NCI-H524 (cell line): Measurements from ENCODE around the gene DNM2.
A peak's percentile ranks its signal among the peaks of the same experiment; 100 is the strongest.
"Not testable (repeated sequence)": the region's sequence is repeated elsewhere in the genome, so short reads cannot be mapped to it uniquely, and the experiment has no call there.

Experiments used
- DNase-seq, 2 experiments: peaks; one replicate each; lab custom pipeline; 2025; lab: John Stamatoyannopoulos, UW

Gene DNM2

DNA sequence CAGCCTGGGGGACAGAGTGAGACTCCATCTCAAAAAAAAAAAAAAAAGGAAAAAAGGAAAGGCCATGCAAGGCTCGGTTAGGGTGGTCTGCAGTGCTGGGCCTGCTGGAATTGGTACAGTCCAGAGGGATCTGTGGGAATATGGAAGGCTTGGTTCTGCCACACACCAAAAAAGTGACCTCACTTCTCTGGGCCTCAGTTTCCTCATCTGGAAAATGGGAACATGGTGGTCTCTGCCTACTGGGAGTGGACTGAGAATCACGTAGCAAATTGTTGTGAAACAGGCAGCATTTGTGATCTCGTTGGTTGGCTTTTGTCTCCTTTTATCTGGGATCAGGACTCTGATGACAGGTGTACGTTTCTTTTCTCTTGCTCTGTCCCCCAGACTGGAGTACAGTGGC is 7.5 kb downstream of the DNM2 start:
- no peak for DNase-seq

DNA sequence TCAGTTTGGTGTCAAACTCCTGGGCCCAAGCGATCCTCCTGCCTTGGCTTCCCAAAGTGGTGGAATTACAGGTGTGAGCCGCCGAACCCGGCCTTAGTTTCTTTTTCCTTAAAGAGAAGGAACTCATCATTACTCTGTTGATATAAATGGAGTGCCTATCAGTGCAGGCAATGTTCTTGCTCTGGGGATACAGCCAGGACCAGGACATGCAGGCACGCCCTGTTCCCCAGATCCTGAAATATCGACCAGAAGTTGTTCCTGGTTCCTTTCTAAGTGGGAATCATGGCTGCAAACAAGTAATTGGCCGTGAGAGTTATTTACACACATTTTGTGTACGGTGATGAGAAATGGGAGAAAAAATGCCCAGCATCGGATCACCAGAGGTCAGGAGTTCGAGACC is 8.4 kb downstream of the DNM2 start:
- DNase-seq = no peak

DNA sequence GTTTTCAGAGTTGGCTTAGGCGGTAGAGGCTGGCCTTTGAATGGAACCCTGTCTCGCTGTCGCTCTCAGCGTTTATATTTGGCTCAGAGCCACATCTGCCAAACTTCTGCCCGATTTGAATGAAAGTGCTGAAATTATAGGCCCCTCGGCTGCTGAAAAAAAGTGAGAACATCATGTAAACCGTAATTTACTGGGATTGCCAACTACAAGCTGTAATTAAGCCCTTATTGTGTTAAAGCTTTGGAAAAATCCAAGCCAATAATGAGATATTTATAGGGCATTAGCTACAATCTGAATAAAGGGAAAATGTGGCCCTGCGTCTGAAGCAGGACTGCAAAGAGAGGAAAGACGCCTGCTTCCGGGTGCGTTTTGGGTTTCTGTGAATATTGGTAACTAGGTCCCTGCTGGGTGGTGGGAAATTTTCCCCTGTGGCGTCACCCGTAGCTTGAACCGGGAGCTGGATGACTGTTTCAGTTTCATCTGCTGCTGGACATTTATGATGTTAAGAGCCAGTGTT is 9.9 kb downstream of the DNM2 start:
- DNase-seq = no peak

DNA sequence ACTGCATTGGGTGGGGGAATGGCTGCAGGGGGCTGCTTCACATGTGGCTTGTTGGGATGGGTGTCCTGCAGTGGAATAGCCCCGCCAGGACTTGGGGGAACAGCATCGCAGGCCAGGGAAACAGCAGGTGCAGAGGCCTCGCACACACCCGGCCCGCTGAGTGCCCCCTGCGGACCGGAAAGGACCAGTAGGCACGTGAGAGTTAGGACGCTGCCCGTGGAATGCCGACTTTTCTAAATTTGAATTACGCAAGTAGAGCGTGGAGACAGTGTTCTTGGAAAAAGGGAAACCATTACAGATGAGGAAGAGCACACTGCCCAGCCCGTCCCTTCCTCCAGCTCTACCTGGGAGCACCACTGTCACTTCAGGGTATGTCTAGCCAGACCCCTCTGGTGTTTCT is 11.5 kb downstream of the DNM2 start:
- DNase-seq = no peak

DNA sequence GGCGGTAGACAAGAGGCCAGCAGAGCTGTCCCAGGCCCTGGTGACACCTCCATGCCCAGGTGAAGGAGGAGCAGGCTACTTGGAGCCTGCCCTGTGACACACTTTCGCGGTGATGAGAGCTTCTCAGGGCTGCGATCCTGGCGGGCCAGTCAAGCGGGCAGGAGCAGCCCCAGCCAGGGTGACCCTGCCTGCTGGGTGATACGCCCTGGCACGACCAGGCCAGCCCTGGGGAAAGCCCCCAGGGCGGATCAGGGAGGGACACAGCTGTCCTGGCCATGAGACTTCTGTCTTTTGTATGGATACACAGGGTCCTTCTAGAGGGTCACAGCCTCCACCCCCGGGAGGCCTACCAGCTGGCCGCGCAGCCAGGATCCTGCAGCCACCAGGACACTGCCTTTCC is 13.1 kb downstream of the DNM2 start:
- DNase-seq = no peak

DNA sequence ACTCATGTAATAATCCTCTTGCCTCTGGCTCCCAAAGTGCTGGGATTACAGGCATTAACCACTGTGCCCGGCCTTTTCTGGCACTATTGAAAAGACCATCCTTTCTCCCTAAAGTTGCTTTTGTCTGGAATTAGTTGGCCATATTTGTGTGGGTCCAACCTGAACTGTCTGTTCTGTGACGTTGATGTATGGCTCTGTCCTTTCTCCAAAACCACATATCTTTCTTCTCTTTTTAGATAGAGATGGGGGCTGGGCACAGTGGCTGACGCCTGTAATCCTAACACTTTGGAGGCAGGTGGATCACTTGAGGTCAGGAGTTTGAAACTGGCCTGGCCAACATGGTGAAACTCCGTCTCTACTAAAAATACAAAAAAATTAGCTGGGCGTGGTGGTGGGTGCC is 17.9 kb downstream of the DNM2 start:
- DNase-seq = no peak

DNA sequence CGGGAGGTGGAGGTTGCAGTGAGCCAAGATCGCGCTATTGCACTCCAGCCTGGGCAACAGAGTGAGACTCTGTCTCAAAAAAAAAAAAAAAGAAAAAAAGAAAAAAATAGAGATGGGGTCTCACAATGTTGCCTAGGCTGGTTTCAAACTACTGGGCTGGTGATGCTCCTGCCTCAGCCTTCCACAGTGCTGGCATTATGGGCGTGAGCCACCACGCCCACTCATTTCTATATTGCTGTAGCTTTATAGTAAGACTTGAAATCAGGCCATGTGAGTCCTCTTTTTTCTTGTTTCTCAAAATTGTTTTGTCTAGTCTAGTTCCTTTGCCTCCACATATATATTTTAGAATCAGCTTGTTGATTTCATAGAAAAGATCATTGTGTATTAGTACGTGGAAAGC is 18.3 kb downstream of the DNM2 start:
- DNase-seq = no peak

DNA sequence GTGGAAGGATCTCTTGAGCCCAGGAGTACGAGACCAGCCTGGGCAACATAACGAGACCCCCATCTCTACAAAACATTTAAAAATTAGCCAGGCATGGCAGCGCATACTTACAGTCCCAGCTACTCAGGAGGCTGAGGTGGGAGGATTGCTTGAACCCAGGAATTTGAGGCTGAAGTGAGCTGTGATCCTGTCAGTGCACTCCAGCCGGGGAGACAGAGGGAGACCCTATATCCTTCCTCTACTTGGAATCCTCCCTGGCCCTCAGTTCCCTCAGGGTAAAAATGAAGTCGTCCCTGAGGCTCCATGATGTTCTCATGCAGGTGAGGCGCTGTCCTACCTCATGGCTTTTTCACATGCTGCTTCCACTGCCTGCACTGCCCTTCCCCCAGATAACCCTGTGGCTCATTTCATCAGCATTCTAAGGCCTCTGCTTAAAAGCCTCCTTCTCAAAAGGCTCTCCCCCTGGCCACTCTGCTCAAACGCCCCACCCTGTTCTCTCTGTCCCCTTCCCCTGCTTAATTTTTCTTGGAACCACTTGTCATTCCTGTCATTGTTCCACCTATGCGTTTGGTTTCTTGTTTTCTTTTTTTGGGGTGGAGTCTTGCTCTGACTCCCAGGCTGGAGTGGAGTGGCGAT is 19.2 kb downstream of the DNM2 start:
- no peak for DNase-seq

DNA sequence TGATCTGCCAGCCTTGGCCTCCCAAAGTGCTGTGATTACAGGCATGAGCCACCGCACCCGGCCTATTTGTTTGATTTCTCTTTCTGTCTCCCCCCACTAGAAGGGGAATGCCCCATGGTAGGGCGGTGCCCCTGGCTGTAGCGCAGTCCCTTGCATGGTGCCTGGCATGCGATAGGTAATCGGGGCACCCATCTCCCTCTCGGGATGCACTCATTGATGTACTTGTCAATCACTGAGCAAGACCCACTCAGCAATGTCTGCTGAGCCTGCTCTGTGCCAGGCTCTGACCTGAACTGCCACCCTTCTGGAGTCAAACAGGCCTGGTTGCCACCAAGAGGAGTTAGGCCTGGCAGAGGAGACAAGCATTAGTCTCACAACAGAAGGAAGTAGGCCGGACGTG is 19.8 kb downstream of the DNM2 start:
- no peak for DNase-seq

DNA sequence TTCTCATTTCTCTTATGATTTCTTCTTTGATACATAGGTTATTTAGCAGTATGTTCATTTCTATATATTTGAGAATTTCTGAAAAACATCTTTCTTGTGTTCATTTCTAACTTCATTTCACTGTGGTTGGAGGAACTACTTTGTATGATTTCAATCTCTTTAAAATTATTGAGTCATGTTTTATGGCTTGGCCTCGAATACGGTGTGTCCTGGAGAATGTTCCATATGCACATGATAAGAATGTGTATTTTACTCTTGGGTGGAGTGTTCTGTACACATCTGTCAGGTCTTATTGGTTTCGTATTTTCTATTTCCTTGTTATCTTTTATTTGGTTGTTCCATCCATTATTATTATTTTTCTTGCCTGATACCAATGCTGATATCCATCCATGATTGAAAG is 22.9 kb downstream of the DNM2 start:
- DNase-seq = no peak

DNA sequence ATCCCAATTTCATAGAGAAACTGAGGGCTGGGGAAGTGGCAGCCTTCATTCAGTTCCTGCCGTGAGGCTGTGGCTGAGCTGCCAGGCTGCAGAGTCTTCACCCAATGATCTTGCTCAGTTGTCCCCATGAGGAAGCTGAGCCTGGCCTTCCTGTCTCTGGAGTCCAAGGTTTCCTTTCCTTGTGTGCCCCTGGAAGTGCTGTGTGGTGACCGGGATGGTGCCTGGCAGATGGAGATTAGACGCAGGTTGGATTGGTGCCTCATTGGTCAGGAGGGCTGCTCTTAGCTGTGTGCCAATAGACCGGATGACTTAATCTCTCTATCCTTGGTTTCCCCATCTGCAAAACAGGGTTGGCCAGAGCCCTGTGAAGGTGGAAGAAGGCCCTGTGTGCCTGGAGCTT is 24.6 kb downstream of the DNM2 start:
- no peak for DNase-seq

DNA sequence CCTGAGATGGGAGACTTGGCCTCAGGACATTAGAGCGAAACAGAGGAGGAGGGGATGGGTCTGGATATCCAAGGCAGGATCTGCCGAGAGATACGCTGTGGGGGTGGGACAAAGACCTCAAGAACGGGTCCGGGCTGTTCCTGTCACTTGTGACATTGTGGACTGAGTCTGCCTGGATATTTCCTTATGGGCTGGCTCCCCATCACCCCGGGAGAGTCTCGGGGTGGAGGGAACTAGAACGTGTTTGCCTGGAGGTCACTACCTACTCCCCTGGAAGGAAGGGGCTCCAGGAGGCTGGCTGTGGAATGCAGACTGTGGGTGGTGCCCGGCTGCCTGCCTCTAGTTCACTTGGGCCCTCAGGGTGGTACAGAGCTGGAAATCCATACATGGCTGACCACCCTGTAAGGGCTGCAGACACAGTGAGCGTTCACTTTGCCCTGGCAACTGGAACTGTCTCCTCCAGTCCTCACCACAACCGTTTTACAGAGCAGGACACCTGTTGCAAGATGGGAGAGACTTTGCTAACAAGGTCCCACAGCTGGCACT is 26.4 kb downstream of the DNM2 start:
- no peak for DNase-seq

DNA sequence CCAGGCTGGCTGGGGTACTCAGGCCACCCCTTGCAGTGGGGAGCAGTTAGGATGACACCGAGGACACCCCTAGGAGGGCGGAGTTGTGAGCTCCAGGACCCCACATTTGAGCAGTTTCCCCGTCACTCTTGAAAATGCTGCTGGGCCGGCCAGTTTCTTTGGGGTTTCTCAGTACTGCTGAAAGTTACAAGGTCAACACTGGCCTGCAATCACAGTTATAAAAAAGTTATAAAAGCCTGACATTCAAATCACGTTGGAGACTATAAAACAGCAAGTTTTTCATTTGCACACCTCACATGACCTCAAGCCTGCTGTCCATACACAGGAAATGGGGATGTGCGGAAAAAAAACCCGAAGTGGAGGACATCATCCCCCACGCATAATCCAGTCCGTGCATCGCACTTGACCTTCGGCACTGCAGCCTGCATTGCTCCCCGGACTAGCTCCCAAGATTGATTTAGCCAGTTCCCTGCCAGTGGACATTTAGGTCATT is 27.0 kb downstream of the DNM2 start:
- no peak for DNase-seq

DNA sequence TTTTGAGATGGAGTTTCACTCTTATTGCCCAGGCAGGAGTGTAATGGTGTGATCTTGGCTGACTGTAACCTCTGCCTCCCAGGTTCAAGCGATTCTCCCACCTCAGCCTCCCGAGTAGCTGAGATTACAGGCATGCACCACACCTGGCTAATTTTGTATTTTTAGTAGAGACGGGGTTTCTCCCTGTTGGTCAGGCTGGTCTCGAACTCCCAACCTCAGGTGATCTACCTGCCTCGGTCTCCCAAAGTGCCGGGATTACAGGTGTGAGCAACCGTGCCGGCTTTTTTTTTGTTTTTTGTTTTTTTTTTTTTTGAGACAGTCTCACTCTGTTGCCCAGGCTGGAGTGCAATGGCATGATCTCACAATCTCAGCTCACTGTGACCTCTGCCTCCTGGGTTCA is 28.6 kb downstream of the DNM2 start:
- not testable (repeated sequence) for DNase-seq

DNA sequence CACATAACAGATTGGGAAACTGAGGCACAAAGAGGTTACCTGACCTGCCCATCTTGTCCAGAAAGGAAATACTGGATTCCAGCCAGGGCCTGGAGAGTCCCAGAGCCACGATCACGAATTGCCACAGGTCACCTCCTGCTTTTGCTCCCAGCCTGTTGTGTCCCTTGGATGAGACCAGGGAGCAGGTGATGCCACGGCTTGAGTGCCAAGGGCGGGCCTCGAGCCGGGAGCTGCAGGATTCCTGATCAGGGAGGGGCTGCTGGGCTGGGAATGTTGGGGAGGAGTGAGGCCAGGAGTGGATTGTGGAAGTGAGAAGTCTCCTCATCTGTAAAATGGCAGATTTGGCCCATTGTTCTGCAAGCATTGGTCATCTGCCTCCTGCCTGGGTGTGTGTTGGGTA is 29.4 kb downstream of the DNM2 start:
- DNase-seq = no peak

DNA sequence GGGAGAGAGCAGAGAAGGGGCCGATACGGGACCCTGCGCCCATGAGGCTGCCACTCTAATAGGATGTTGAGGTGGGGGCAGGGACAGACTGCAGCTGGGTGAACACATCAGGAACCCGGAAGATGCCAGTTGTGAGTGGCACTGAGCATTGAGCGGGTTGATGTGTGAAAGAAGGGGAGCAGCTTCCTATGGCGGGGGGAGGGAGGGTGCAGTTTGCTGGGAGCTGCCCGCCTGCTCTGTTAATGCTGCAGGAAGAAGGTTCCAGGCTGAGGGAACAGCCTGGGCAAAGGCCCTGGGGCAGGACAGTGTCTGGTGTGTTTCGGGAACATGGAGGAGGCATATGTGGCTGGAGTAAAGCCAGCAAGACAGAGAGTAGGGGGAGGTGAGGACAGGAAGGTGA is 29.8 kb downstream of the DNM2 start:
- DNase-seq = no peak

DNA sequence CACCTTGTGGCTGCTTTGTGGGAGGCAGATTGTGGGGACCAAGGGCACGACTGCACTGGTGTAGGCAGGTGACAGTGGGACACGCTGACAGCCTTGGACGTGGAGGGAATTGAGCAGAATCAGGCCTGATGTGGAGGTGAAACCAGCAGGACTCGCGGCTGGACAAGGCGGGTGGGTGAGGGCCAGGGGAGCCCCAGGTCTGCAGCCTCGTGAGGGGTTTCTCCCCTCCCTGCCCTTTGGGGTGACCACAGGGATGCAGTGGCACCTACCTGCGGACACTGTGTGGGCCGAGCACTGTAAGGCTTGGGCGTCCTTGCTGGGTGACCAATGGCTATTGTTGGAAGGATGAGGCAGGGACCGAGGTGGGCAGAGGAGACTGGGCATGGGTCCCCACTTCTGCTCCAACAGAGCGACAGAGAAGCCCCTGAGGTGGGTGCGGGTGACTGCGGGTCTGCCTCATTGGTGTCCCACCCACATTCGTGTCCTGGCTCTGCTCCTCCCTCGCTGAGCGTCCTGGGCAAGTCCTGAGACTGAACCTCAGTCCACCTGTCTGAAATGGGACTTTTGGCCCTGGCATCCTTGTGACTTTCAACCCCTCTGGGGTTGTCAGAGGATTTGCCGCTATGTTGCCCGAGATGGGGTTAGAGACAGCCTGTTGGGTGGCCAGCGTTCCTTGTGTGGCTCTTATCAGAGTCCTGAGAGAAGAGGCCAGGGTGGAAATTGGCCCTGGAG is 30.5 kb downstream of the DNM2 start:
- no peak for DNase-seq

DNA sequence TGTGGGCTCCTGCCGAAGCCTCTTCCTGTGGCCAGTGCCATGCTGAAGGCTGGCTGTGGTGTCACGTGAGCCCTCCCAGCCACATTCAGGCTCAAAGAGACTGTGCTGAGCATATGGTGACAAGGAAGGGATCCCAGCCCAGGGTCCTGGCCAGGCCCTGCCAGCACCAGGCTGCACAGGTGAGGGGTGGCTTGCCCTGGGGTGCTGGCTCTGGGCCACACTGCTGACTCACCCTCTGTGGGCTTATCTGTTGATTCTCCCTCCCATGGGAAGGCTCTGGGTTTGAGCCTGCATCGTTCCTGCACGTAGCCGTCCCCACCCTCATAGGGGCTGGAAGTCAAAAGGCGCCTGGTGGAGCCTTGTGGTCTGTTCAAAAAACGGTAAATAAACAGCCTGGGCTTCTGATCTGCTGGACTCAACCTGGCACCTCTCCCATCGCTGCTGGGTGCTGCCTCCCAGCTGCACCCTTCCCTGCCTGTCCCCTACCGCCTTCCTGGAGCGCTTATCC is 31.1 kb downstream of the DNM2 start:
- DNase-seq = peak in 1 of 2 experiments; percentile 15

DNA sequence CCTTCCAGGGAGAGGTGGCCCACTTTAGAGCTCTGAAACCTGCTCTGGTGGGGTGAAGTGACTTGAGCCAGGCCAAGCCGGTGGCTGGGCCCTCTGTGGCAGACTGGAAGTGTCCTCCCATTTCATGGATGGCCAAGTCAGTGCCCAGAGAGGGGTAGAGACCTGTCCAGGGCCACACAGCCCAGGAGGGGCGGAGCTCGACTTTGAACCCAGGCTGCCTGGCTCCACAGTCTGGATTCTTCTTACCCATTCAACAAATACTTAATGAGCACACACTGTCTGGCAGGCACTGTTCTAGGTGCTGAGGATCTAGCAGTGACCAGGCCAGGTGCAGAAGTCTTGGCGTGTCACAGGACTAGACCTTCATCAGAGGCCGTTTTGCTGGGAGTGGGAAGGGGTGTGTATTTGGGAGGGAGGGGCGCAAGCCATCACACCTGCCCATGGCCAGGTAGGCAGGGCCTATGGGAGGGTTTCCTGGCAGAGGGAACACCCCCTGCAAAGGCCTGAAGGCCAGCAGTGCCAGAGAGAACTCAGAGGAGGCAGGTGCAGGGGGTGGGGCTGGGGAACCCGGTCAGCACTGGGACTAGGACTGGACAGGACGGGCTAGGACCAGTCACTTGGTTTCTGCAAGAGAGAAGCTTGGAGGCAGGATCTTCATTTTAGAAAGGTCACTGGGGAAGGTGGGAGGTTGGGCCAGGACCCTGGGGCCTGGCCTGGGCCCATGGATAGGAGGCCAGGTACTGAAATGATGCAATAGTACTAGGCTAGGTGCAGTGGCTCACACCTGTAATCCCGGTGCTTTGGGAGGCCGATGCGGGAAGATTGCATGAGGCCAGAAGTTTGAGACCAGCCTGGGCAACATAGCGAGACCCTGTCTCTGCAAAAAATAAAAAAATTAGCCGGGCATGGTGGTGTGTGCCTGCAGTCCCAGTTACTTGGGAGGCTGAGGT is 31.8 kb downstream of the DNM2 start:
- DNase-seq = no peak

DNA sequence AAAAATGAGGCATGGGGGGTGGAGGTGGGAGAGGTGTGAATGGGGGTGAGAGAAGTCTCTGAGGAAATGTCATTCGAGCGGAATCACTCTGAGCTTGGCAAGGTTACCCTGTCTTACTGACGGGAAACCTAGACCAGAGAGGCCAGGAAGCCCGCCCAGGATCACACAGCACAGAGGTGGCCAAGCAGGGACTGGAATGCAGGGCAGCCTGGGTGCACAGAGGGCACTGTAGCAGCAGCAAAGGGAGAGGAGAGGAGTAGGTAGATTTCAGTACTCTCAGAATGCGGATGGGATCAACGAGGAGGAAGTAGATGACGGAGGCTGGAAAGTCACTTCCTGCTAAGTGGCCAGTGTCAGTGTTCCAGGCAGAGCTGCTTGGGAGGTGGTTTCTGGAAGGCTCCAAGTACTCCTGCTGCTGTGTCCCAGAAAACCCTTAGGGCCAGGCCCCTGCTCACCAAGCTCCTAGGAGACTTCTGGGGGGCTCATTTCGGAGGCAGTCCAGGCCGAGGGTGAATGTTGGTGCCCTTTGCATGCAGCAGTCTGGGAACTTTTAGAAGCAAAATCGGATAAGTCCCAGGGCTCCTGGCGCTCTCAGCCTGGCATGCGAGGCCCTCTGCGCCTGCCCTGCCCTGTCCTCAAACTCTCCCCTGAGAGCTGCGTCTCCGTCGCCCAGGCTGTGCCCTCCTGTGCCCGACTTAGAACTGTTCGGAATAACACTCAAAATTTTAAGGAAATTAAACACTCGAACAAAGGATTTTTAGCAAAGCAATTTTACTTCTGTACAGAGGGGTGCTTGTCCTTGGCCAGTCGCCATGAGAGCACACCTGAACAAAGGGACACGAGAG is 33.5 kb downstream of the DNM2 start:
- no peak for DNase-seq
